Skeletal muscle satellite cell (primary cell): ENCODE results near the gene AGRP.

Experiments
- H3K27me3 ChIP-seq: 2 replicates; pipeline ENCODE4 v1.7.0; 2013; ENCODE audit warnings: low read length; ENCODE audit not compliant: control insufficient read depth, insufficient read depth
- H3K36me3 ChIP-seq: 2 replicates; pipeline ENCODE4 v1.7.0; 2013; ENCODE audit warnings: mild to moderate bottlenecking, control low read depth, low read length; ENCODE audit not compliant: insufficient read depth
- H3K4me1 ChIP-seq: 2 replicates; pipeline ENCODE4 v1.7.0; 2013; ENCODE audit warnings: low read length; ENCODE audit not compliant: control insufficient read depth, insufficient read depth
- H3K4me2 ChIP-seq: 2 replicates; pipeline ENCODE4 v1.7.0; 2013; ENCODE audit warnings: mild to moderate bottlenecking, low read length
- H3K4me3 ChIP-seq: 2 replicates; pipeline ENCODE4 v1.7.0; 2013; ENCODE audit warnings: low read length
- H3K9ac ChIP-seq: 2 replicates; pipeline ENCODE4 v1.7.0; 2013; ENCODE audit warnings: mild to moderate bottlenecking, low read depth, low read length, moderate library complexity
- H3K9me3 ChIP-seq: replicated peaks from 2 replicates; pipeline ENCODE4 v1.7.0; 2013; ENCODE audit warnings: mild to moderate bottlenecking, control low read depth, low read length

Gene AGRP

GRCh38 chr16:67449336-67449735 is 34.0 kb downstream of the AGRP start:
- Histone ChIP-seq H3K9ac (no peak overlapping the region), H3K4me2 (no peak overlapping the region), H3K4me3 (no peak overlapping the region), H3K36me3 (peaks cover 37% of the 10 kb centered on the region), H3K27me3 (no peaks in the 10 kb centered on the region), H3K4me1 (peaks cover 30% of the 10 kb centered on the region), H3K9me3 (no peaks in the 10 kb centered on the region)

DNA sequence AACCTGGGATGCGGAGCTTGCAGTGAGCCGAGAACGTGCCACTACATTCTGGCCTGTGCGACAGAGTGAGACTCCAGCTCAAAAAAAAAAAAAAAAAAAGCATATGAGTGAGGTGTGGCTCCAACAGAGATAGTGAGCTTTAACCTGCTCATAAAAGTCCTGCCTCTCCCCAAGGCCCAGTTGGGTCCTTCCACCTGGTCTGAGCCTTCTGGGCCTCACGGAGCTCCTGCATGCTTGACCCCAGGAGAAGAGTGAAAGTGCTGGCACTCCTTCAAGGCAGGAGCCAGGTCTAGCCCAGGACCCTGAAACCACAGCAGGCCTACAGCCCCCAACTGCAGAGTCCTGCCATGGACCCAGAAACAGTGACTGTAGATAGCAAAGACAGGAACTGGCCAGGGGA is 34.8 kb downstream of the AGRP start:
- Histone ChIP-seq H3K4me1 (peaks cover 33% of the 10 kb centered on the region), H3K4me2 (no peak overlapping the region), H3K9me3 (no peaks in the 10 kb centered on the region), H3K4me3 (no peak overlapping the region), H3K36me3 (peaks cover 42% of the 10 kb centered on the region), H3K9ac (no peak overlapping the region), H3K27me3 (no peaks in the 10 kb centered on the region)

DNA sequence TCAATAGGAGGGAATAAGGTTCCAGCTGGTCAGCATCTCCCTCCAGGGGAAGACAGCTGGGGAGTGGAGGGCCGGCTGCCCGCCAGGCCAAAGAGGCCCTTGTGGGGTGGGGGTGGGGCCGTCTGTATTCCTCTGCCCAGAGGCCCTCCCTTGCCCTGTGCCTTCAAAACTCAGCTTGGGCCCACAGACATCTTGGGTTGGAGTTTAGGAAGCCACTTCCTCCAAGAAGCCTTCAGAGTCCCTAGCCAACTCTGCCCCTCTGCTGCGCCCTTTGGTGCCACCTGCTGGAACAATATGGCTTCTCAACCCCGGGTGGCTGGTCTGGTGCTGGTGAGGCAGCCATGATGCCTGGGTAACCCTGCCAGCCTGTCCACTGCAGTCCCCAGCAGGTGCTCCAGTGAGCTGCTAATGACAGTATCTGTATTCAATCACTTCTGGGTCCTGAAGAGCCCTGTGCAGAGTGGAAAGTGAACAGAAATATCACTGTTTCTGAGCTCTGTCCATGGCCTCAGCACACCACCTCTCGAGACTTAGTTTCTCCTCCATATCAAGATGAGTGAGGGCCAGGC is 35.8 kb downstream of the AGRP start:
- H3K36me3 ChIP-seq: peaks cover 39% of the 10 kb centered on the region
- peaks cover 33% of the 10 kb centered on the region for H3K4me1 ChIP-seq
- H3K27me3 ChIP-seq: no peaks in the 10 kb centered on the region

DNA sequence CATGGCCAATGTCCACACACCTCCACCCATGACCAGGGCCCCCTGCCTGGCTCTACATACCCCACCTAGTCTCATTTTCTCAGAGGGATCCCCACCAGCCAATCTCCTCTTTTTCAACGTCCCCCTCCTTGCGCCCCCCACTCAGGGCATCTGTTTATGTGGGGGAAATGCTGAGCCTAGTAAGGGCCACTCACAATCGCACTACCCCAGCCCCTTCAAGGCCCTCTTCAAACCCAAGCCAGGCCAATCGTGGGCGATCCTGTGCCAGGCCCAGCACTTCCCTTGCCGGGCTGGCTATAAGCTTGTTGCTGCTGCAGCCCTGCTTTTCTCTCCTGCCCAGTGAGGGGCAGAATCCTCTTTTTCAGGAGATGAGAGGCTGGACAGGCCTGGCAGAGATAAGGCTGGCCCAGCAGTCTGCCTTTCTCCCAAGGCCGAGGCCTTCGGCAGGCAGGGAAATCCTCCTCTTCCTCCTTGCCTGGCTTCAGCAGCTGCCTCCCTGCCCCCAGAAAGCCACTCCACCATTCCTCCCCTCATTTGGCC is 36.3 kb downstream of the AGRP start:
- Histone ChIP-seq H3K9ac (peak overlapping the region; percentile 34), H3K4me3 (no peak overlapping the region), H3K9me3 (no peaks in the 10 kb centered on the region), H3K36me3 (peaks cover 34% of the 10 kb centered on the region), H3K4me2 (no peak overlapping the region), H3K27me3 (no peaks in the 10 kb centered on the region), H3K4me1 (peaks cover 33% of the 10 kb centered on the region)

More for the DNA sequence above, 35.8 kb downstream of the AGRP start:
- Histone ChIP-seq H3K9ac (peak overlapping the region; percentile 34), H3K4me3 (no peak overlapping the region), H3K4me2 (no peak overlapping the region), H3K9me3 (no peaks in the 10 kb centered on the region)

DNA sequence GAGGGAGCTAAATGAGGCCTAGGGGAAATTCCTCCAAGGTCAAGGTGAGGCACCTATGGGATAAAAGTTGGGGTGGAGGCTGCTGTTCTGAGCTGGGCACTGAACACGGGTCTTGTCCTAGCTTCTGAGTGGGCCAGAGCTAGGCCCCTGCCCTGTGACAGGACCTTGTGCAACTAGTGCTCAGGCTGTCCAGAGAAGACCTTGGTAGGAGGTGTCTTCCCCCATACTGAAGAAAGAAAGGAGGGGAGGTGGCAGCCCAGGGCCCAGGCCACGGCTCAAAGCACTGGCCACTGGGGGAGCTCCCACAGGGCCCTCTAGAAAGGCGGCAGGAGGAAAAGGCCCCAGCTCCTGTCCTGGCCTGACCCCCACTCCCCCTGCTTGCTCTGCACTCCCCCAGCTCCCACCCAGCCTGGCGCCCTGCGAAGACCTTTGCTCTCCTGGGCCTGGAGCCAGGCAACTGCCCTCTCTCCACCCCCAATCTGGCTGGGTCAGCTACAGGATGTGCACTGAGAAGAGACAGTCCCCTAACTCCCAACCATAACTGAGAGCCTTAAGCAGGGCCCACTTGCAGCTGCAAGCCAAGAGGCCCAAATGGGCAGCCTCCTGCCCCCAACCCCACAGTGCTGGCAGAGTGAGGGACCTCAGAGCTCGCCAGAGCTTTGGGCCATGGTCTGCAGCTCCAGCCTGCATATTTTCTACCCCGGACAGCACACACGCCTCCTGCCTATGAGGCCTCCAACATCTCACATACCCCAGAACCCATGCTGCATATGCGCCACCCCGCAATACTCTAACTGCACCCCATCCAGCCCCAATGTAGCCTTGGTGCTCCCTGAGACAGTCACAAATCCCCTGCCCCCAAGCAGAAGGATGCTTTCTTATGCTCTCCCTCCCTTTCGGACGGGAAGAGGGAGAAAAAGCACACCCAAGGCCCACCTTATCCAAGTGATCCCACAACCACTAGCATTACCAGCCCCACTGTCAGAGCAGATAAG is 37.1 kb downstream of the AGRP start:
- Histone ChIP-seq H3K4me2 (no peak overlapping the region), H3K9me3 (no peaks in the 10 kb centered on the region), H3K27me3 (no peaks in the 10 kb centered on the region), H3K9ac (peak overlapping the region; percentile 14), H3K4me3 (no peak overlapping the region), H3K36me3 (peaks cover 28% of the 10 kb centered on the region), H3K4me1 (peaks cover 33% of the 10 kb centered on the region)

DNA sequence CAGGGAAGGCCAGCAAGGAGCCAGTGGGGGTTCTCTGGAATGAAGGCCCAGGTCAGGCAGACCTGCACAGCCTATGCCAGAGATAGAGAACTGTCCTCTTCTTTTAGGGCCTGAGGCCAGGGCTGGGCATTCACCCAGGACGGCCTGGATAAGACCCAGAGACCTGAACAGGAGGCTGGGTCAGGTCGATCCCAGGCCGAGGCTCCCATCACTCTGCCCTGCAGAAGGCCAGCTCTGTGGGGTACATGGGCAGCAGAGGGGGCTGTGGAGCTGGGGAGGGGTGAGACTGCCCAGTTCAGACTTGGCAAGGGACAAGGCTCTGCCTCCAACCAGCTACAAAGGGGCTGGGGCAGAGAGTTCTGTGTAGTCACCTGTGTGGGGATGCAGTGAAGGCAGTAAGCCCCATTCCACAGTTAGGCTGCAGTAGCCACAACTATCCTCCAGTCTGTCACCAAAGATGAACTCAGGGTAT is 37.9 kb downstream of the AGRP start:
- Histone ChIP-seq H3K9me3 (no peaks in the 10 kb centered on the region), H3K4me1 (peaks cover 33% of the 10 kb centered on the region), H3K27me3 (no peaks in the 10 kb centered on the region), H3K36me3 (peaks cover 35% of the 10 kb centered on the region), H3K4me2 (no peak overlapping the region), H3K4me3 (no peak overlapping the region), H3K9ac (no peak overlapping the region)

DNA sequence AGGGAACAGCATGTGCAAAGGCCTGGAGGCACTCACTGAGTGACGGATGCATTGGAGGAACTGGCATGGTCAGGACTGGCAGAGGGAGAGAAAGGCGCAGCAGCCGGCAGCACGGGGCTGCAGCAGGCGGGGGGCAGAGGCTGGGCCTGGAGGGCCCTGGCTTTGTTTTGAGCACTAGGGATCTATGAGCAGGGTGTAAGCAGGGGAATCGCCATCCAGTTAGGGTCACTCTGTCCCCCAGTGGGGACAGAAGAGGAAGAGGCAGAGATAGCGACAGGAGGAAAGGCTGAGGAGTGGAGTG is 38.3 kb downstream of the AGRP start:
- no peak overlapping the region for H3K4me3 ChIP-seq
- peaks cover 33% of the 10 kb centered on the region for H3K4me1 ChIP-seq
- H3K4me2 ChIP-seq: no peak overlapping the region
- H3K36me3 ChIP-seq: peaks cover 39% of the 10 kb centered on the region
- no peaks in the 10 kb centered on the region for H3K27me3 ChIP-seq
- H3K9me3 ChIP-seq: no peaks in the 10 kb centered on the region
- no peak overlapping the region for H3K9ac ChIP-seq

GRCh38 chr16:67444259-67445125 is 38.9 kb downstream of the AGRP start:
- H3K27me3 ChIP-seq: no peaks in the 10 kb centered on the region
- no peak overlapping the region for H3K4me3 ChIP-seq
- no peaks in the 10 kb centered on the region for H3K9me3 ChIP-seq
- no peak overlapping the region for H3K9ac ChIP-seq
- no peak overlapping the region for H3K4me2 ChIP-seq
- H3K4me1 ChIP-seq: peaks cover 33% of the 10 kb centered on the region
- peaks cover 39% of the 10 kb centered on the region for H3K36me3 ChIP-seq

DNA sequence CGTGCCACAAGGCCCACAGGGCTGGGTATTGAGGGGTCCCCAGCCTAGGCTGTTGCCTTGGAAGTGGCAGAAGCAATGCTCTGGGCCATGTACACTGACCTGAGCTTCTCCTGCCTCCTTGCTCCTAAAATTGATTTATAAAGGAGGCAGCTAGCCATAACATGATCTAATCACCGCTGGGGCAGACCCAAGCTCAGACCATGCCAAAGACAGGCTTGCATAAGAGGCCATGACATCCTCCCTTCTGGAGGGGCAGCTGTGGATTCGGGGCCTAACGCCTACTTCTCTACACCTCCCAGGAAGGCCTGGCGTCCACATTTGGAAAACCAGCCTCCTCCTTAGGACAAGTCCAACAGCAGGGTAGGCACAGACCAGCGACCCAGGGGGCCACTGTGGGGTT is 40.1 kb downstream of the AGRP start:
- no peaks in the 10 kb centered on the region for H3K27me3 ChIP-seq
- no peak overlapping the region for H3K4me3 ChIP-seq
- no peak overlapping the region for H3K4me2 ChIP-seq
- no peak overlapping the region for H3K9ac ChIP-seq
- H3K9me3 ChIP-seq: no peaks in the 10 kb centered on the region
- H3K4me1 ChIP-seq: peaks cover 33% of the 10 kb centered on the region
- H3K36me3 ChIP-seq: peaks cover 46% of the 10 kb centered on the region

GRCh38 chr16:67442581-67443255 is 40.6 kb downstream of the AGRP start:
- Histone ChIP-seq H3K9me3 (no peaks in the 10 kb centered on the region), H3K4me1 (peaks cover 33% of the 10 kb centered on the region), H3K9ac (no peak overlapping the region), H3K4me2 (no peak overlapping the region), H3K36me3 (peaks cover 51% of the 10 kb centered on the region), H3K27me3 (no peaks in the 10 kb centered on the region), H3K4me3 (no peak overlapping the region)
